ENCODE results near the gene EFS. TPM values are rescaled to one million over a fixed set of nuclear protein-coding genes. Genes with fewer than 3 reads are reported as not detected.

The EFS gene
- total RNA-seq, 6 experiments from 2014 or later = 8.8 to 13.5 (median 12.3) TPM

GRCh38 chr14:23361763-23362162 is 3.2 kb downstream of the EFS start:
- no peaks in the 10 kb centered on the region for H3K36me3 Mint-ChIP-seq (ENCODE audit: low read depth)
- no peak for TF ChIP-seq CTCF (IDR thresholded peaks at IDR 0.05)
- H3K27ac Mint-ChIP-seq = peak overlapping the region; percentile 95
- H3K27me3 Mint-ChIP-seq (ENCODE audit: insufficient read depth) = peaks cover 20% of the 10 kb centered on the region
- peaks cover 19% of the 10 kb centered on the region for H3K4me1 Mint-ChIP-seq (ENCODE audit: low read depth)
- no peak overlapping the region for H3K4me3 Mint-ChIP-seq
- DNase-seq = no peak
- H3K9me3 Mint-ChIP-seq = no peaks in the 10 kb centered on the region

GRCh38 chr14:23361320-23361719 is 3.7 kb downstream of the EFS start:
- H3K27me3 Mint-ChIP-seq (ENCODE audit: insufficient read depth) = peaks cover 17% of the 10 kb centered on the region
- no peak overlapping the region for H3K4me3 Mint-ChIP-seq
- peaks cover 19% of the 10 kb centered on the region for H3K4me1 Mint-ChIP-seq (ENCODE audit: low read depth)
- H3K9me3 Mint-ChIP-seq = no peaks in the 10 kb centered on the region
- TF ChIP-seq CTCF (IDR thresholded peaks at IDR 0.05) = no peak
- no peaks in the 10 kb centered on the region for H3K36me3 Mint-ChIP-seq (ENCODE audit: low read depth)
- H3K27ac Mint-ChIP-seq = peak overlapping the region; percentile 95
- DNase-seq = peak; percentile 73

- no peak for DNase-seq
- Mint-ChIP-seq H3K9me3 (no peaks in the 10 kb centered on the region), H3K27me3 (ENCODE audit: insufficient read depth) (peaks cover 19% of the 10 kb centered on the region), H3K4me1 (ENCODE audit: low read depth) (peaks cover 19% of the 10 kb centered on the region), H3K4me3 (no peak overlapping the region), H3K27ac (no peak overlapping the region; the same call in 1 of the 2 replicates), H3K36me3 (ENCODE audit: low read depth) (no peaks in the 10 kb centered on the region)
- peak; percentile 43 for TF ChIP-seq CTCF (IDR thresholded peaks at IDR 0.05)
Observed at GRCh38 chr14:23360496-23360895, 4.5 kb downstream of the EFS start.

GRCh38 chr14:23359722-23360447 is 5.1 kb downstream of the EFS start:
- Mint-ChIP-seq H3K9me3 (no peaks in the 10 kb centered on the region), H3K27me3 (ENCODE audit: insufficient read depth) (peaks cover 19% of the 10 kb centered on the region), H3K27ac (0 out of 2 replicates have a peak overlapping the region, but pooled peaks have one; percentile 36), H3K36me3 (ENCODE audit: low read depth) (no peaks in the 10 kb centered on the region), H3K4me3 (no peak overlapping the region), H3K4me1 (ENCODE audit: low read depth) (peaks cover 19% of the 10 kb centered on the region)
- no peak for TF ChIP-seq CTCF (IDR thresholded peaks at IDR 0.05)
- DNase-seq = no peak

GRCh38 chr14:23359167-23359626 is 5.8 kb downstream of the EFS start:
- no peak for DNase-seq
- Mint-ChIP-seq H3K27ac (no peak overlapping the region), H3K9me3 (no peaks in the 10 kb centered on the region), H3K4me3 (no peak overlapping the region), H3K27me3 (ENCODE audit: insufficient read depth) (peaks cover 15% of the 10 kb centered on the region), H3K4me1 (ENCODE audit: low read depth) (peaks cover 14% of the 10 kb centered on the region), H3K36me3 (ENCODE audit: low read depth) (no peaks in the 10 kb centered on the region)
- no peak for TF ChIP-seq CTCF (IDR thresholded peaks at IDR 0.05)

Measured in HFFc6 (cell line).